Natural killer cell treated with Interleukin-12 subunit alpha and Interleukin-12 subunit beta and Interleukin-15 and Interleukin-18, amount 100 ng/mL, for 72 hours (primary cell): ENCODE measurements around the gene CHD6. TPM values are rescaled to one million over a fixed set of nuclear protein-coding genes. Genes with fewer than 3 reads are reported as not detected.

Source experiments
- ATAC-seq, 2 donors: fragments of 150-1000 bp; cut with Tn5 transposase in 1 of 2; sonication (Bioruptor Pico), chemical (Tn5 transposase) in 1 of 2; 2 replicates each; pipeline ENCODE4 v1.10.0; 2021
- DNase-seq: peaks from one replicate; pipeline ENCODE4 v3.0.0; 2022; ENCODE audit warnings: low spot score
- H3K27ac Mint-ChIP-seq, 2 donors: 1 replicate in 1 of 2; 2 replicates in 1 of 2; pipeline ENCODE4 v1.8.0; 2022; ENCODE audit warnings: mixed read lengths in 2 of 2, mild to moderate bottlenecking in 1 of 2, moderate library complexity in 1 of 2
- H3K27me3 Mint-ChIP-seq, 2 donors: 1 replicate in 1 of 2; 2 replicates in 1 of 2; pipeline ENCODE4 v1.8.0; 2022; ENCODE audit warnings: mixed read lengths in 2 of 2
- H3K36me3 Mint-ChIP-seq: one replicate; pipeline ENCODE4 v1.8.0; 2022; ENCODE audit warnings: mixed read lengths
- H3K4me1 Mint-ChIP-seq, 2 donors: 1 replicate in 1 of 2; 2 replicates in 1 of 2; pipeline ENCODE4 v1.8.0; 2022; ENCODE audit warnings: low read depth in 2 of 2, mixed read lengths in 2 of 2, mild to moderate bottlenecking in 1 of 2
- H3K4me3 Mint-ChIP-seq: one replicate; pipeline ENCODE4 v1.8.0; 2022; ENCODE audit warnings: mixed read lengths
- H3K9me3 Mint-ChIP-seq: 2 replicates; pipeline ENCODE4 v1.8.0; 2022; ENCODE audit warnings: mixed read lengths
- total RNA-seq, 2 donors: library from RNA; stranded (reverse); gene quantifications; one replicate each; pipeline ENCODE4 v1.2.3, GENCODE V29; 2022

CHD6 gene, protein sequence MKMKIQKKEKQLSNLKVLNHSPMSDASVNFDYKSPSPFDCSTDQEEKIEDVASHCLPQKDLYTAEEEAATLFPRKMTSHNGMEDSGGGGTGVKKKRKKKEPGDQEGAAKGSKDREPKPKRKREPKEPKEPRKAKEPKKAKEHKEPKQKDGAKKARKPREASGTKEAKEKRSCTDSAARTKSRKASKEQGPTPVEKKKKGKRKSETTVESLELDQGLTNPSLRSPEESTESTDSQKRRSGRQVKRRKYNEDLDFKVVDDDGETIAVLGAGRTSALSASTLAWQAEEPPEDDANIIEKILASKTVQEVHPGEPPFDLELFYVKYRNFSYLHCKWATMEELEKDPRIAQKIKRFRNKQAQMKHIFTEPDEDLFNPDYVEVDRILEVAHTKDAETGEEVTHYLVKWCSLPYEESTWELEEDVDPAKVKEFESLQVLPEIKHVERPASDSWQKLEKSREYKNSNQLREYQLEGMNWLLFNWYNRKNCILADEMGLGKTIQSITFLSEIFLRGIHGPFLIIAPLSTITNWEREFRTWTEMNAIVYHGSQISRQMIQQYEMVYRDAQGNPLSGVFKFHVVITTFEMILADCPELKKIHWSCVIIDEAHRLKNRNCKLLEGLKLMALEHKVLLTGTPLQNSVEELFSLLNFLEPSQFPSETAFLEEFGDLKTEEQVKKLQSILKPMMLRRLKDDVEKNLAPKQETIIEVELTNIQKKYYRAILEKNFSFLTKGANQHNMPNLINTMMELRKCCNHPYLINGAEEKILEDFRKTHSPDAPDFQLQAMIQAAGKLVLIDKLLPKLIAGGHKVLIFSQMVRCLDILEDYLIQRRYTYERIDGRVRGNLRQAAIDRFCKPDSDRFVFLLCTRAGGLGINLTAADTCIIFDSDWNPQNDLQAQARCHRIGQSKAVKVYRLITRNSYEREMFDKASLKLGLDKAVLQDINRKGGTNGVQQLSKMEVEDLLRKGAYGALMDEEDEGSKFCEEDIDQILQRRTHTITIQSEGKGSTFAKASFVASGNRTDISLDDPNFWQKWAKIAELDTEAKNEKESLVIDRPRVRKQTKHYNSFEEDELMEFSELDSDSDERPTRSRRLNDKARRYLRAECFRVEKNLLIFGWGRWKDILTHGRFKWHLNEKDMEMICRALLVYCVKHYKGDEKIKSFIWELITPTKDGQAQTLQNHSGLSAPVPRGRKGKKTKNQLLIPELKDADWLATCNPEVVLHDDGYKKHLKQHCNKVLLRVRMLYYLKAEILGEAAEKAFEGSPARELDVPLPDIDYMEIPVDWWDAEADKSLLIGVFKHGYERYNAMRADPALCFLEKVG (N-terminal part only)
- total RNA-seq: 10 to 100 TPM; 27.8 to 33.0 TPM

DNA sequence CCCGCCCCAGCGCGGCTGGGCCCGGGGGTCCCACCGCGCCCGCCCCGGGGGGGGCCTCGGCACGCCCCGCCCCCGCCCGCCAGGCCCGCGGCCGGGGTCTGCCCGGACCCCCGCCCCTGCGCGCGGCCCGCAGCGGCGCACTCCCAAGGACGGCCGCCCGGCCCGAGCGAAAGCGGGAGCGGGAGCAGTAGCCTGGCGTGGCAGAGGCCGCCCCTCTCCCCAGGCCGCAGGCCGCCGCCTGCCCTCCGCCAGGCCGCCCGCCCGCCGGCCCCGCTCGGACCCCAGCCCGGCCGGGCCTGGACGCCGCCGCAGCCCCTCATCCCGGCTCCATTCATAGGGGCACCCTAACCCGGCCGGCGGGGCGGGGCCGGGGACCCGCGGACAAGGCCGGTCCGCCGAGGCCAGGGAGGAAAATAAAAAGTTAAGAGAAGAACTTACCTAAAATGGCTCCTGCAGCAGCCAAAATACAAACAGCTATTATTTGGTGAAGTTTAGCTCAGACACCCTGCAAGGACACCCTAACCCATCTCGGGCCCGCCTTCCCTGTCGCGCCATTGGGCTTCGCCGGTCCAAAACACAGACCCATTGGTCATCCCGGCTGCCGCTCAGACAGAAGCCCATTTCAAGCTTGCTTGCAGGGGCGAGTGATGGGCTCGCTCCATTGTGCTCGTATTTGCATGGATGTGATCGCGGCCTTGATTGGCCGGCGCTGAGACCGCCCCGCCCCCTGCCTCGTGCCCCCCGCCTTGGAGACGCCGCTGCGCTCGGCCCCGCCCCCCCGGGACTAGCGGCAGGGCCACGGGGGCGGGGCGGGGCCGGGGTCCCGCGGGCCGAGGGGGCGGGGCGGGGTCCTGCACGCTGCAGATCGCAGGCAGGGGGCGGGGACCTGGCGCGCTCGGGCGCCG is at the start of gene CHD6:
CHD6 (minus strand) TSS at position 476 of the 905 bp plus-strand sequence. CDS start 67,040 bp downstream, outside the sequence.
- Mint-ChIP-seq H3K4me3 (peak within 1 kb of the TSS; percentile 89), H3K27ac (peak within 1 kb of the TSS; percentile 60 to 81), H3K36me3 (no peaks in the 10 kb centered on the region), H3K9me3 (no peaks in the 10 kb centered on the region), H3K4me1 (peaks cover 32 to 33% of the 10 kb centered on the region in 2 donors), H3K27me3 (peaks cover 0 to 2% of the 10 kb centered on the region in 2 donors)
- ATAC-seq: peak; percentile 99
- peak; percentile 99 for DNase-seq

DNA sequence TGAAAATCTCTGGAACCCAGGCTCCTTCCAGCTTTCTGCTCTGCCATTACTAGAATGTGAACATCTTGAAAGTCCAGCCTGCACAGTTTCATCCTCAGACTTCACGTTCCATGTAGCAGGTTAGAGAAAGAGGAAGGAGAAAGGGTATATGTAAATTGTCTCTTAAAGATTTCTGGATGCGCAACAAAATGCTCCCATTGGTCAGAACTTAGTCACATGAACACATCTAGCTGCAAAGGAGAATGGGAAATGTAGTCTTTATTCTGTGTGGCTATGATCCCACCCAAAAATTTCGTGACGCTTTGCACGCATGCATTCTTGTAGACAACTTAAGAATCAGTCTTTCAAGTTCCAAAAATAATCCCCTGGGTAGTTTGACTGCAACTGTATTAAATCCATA is 46.4 kb upstream of the CHD6 start:
- ATAC-seq: no peak
- H3K27me3 Mint-ChIP-seq: peaks cover 37 to 52% of the 10 kb centered on the region in 2 donors
- H3K4me1 Mint-ChIP-seq: no peaks in the 10 kb centered on the region
- no peak overlapping the region for H3K4me3 Mint-ChIP-seq
- H3K9me3 Mint-ChIP-seq: no peaks in the 10 kb centered on the region
- H3K36me3 Mint-ChIP-seq: no peaks in the 10 kb centered on the region
- no peak overlapping the region for H3K27ac Mint-ChIP-seq
- no peak for DNase-seq

DNA sequence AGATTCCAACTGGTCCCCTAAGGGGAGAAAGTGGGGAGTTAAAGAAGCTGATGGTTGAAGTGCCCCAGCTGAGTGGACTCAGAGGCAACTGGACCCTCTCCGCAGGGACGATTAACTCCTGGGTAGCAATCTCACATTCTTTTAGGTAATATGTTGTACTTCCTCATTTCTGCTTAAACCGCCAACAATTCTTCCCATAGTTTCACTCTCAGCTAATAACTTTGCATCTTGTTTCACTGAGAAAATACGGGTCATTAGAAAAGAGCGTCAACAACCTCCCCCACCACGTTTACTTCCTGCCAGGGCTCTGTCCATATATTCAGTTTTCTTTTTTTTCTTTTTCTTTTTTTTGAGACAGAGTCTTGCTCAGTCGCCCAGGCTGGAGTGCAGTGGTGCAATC is 39.5 kb upstream of the CHD6 start:
- Mint-ChIP-seq H3K27me3 (peaks cover 38 to 58% of the 10 kb centered on the region in 2 donors), H3K4me3 (no peak overlapping the region)
- ATAC-seq: no peak

DNA sequence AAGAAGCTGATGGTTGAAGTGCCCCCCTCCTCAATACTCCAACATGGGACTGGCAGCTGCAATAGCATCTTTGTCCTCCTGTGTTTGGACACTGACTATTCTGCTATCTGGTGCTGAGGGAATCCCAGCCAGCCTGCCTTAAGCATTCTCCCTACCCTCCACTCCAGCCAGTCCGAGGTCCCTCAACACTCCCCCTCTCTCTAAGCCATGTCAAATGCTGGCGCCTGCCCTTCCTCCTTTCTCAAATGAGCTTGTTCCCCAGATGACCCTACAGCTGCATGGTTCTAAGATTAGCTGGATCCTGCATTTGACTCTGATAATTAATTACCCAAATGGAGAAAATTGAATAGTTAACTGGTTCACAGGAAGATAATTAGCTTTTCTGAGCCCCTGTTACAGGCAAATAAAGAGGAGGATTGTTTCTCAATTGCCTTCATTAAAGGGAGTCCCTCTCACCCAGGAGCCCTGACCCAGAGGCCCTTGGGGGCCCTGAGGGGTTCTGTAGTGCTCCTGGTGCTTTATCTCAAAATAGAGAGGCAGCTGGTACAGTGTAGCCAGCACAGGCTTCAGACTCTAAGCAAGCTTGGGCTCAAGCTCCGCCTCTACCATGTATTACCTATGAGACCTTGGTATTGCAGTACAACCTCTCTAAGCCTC is 37.9 kb upstream of the CHD6 start:
- H3K27me3 Mint-ChIP-seq: peaks cover 40 to 50% of the 10 kb centered on the region in 2 donors
- peaks cover 0 to 6% of the 10 kb centered on the region in 2 donors for H3K4me1 Mint-ChIP-seq
- H3K9me3 Mint-ChIP-seq: no peaks in the 10 kb centered on the region
- no peaks in the 10 kb centered on the region for H3K36me3 Mint-ChIP-seq
- DNase-seq: no peak
- H3K4me3 Mint-ChIP-seq: no peak overlapping the region
- H3K27ac Mint-ChIP-seq: no peak overlapping the region
- no peak for ATAC-seq

More for the DNA sequence above, 39.5 kb upstream of the CHD6 start:
- no peak for DNase-seq
- Mint-ChIP-seq H3K9me3 (no peaks in the 10 kb centered on the region), H3K27ac (no peak overlapping the region), H3K36me3 (no peaks in the 10 kb centered on the region), H3K4me1 (peaks cover 0 to 6% of the 10 kb centered on the region in 2 donors)

DNA sequence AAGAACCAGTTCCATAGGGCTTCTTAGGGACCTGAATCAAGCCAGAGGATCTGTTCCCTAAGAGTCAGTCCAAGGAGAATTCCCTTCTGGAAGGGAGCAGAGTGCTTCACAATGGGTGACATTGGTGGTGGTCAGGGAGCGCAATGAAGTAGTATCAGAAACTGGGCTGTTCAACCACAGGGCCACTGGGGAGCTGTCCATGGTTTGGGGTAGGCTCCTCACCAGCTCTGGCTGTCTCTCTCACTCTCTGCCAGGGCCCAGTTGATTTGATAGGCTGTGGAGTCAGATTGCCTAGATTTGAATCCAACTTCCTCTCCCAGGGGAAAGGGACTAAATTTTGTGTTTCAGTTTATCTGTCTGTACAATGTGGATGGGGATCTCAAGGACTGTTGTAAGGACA is 36.7 kb upstream of the CHD6 start:
- no peak for DNase-seq
- no peak overlapping the region for H3K27ac Mint-ChIP-seq
- H3K9me3 Mint-ChIP-seq: no peaks in the 10 kb centered on the region
- no peaks in the 10 kb centered on the region for H3K36me3 Mint-ChIP-seq
- H3K27me3 Mint-ChIP-seq: peaks cover 29 to 45% of the 10 kb centered on the region in 2 donors
- peaks cover 0 to 6% of the 10 kb centered on the region in 2 donors for H3K4me1 Mint-ChIP-seq
- H3K4me3 Mint-ChIP-seq: no peak overlapping the region
- ATAC-seq: peak in 1 of 2 donors; percentile 31

DNA sequence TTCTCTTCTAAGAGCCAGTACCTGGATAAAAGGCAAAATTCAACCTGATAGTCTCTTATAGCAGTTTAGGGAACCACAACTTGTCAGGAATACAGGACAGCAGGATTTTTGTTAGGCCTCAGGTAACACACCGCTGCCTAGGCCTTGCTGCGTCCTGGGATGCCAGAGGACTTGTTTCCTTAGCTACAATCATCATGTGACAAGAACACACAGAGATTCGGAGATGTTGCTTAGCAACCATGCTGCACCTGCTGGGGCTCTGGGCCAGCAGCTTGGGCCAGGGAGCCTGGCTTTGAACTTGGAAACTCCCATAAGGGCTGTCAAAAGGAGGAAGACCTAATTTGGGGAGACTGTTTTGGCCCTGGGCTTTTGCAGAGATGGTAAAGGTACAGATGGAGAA is 36.1 kb upstream of the CHD6 start:
- Mint-ChIP-seq H3K27ac (no peak overlapping the region), H3K27me3 (peaks cover 26 to 45% of the 10 kb centered on the region in 2 donors), H3K4me1 (peaks cover 0 to 6% of the 10 kb centered on the region in 2 donors), H3K9me3 (no peaks in the 10 kb centered on the region), H3K4me3 (no peak overlapping the region), H3K36me3 (no peaks in the 10 kb centered on the region)
- ATAC-seq (no peak), DNase-seq (no peak)

DNA sequence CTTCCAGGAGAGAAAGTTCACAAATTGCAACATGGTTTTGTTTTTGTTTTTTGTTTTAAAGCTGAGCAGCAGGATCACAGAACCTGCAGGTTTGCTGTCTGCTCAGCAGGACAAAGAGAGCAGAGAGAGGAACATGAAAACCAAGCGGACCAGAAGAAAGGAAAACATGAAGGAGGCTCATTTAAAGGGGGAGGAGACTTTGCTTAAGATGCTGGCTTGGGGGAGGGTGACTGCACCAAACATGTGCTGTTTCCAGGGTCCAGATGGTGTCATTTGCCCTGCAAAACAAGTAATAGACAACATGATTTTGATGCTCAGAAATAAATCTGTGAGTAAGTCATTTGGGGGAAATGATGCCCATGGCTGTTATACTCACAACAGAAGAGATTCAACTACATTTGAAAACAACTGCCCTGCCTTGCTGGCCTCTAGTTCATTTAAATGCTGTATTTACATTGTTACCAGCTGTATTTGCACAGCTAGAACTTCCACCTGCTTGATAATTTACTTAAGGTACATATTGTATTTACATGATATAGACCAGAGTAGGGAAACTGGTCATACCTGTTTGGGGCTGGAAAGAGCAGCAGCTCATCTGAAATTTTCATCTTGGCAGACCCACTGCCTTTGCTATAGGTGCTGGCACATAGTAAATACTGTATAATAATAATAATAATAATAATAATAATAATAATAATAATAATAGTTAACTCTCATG is 32.2 kb upstream of the CHD6 start:
- H3K36me3 Mint-ChIP-seq: no peaks in the 10 kb centered on the region
- H3K27ac Mint-ChIP-seq: no peak overlapping the region
- H3K27me3 Mint-ChIP-seq: peaks cover 30 to 43% of the 10 kb centered on the region in 2 donors
- ATAC-seq: no peak
- H3K4me3 Mint-ChIP-seq: no peak overlapping the region
- no peak for DNase-seq
- no peaks in the 10 kb centered on the region for H3K9me3 Mint-ChIP-seq
- H3K4me1 Mint-ChIP-seq: no peaks in the 10 kb centered on the region

DNA sequence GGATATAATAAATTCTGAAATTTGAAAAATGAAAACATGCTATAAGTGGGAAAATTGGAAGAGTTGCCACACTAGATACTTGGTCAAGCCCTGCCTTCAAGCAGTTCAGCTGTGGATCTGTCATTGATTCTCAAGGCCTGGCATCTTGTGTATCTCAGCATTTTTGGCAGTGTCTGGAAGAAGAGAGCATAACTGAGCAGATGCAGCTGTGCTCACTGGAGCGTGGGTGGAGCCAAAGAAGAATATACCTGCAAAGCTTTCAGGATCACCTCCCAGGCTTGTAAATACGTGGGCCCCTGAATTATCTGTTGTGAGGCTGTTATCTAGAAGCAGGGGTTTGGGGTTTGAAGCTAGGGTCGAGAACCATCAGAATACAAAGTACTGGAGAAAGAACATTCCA is 31.3 kb upstream of the CHD6 start:
- no peak for ATAC-seq
- no peaks in the 10 kb centered on the region for H3K36me3 Mint-ChIP-seq
- H3K27me3 Mint-ChIP-seq: peaks cover 33 to 51% of the 10 kb centered on the region in 2 donors
- no peaks in the 10 kb centered on the region for H3K9me3 Mint-ChIP-seq
- no peak for DNase-seq
- no peak overlapping the region for H3K27ac Mint-ChIP-seq
- no peaks in the 10 kb centered on the region for H3K4me1 Mint-ChIP-seq
- no peak overlapping the region for H3K4me3 Mint-ChIP-seq

DNA sequence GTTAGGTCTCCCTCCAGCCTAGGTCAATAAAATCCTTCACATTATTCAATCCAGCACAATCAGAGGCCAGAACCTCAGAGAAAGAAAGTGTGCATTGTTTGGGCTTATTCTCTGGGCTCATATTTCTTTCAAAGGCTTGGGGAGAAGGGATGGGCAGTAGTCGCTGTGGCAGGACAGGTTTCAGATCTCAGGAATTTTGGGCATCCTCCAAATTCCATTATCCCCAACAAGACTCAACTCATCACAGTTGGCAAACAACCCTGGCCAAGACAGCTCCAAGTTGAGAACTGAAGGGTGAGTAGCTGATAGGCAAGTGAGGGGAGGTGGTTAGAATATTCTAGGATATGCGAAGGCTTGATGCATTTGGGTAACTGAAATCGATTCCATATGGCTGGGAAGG is 27.2 kb upstream of the CHD6 start:
- no peak overlapping the region for H3K4me3 Mint-ChIP-seq
- H3K27me3 Mint-ChIP-seq: peaks cover 27 to 65% of the 10 kb centered on the region in 2 donors
- H3K27ac Mint-ChIP-seq: no peak overlapping the region
- no peaks in the 10 kb centered on the region for H3K36me3 Mint-ChIP-seq
- DNase-seq (no peak), ATAC-seq (no peak)
- H3K9me3 Mint-ChIP-seq: no peaks in the 10 kb centered on the region
- H3K4me1 Mint-ChIP-seq: no peaks in the 10 kb centered on the region

DNA sequence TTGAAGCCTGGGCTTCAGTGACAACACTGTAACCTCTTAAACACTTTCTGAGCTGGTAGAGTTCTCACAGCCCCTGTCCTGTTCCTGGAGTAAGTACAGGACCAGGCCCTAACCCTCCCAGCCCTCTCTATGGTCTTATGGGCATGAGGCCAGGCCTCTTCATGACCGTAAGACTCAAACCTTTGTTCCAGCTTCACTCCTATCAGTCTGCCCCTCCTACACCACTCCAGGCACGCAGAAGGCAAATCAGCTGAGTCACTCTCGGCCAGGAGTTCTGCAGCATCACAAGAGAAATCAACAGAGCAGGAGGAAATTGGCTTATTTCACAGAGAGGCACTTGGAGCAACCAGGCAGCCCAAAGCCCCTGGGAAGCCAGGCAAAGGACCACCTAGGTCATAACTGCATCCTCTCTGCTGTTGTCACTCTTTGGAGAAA is 25.3 kb upstream of the CHD6 start:
- Mint-ChIP-seq H3K27ac (no peak overlapping the region), H3K4me3 (no peak overlapping the region), H3K4me1 (no peaks in the 10 kb centered on the region), H3K9me3 (no peaks in the 10 kb centered on the region), H3K36me3 (no peaks in the 10 kb centered on the region), H3K27me3 (peaks cover 31 to 66% of the 10 kb centered on the region in 2 donors)
- peak in 1 of 2 donors; percentile 43 for ATAC-seq
- no peak for DNase-seq

DNA sequence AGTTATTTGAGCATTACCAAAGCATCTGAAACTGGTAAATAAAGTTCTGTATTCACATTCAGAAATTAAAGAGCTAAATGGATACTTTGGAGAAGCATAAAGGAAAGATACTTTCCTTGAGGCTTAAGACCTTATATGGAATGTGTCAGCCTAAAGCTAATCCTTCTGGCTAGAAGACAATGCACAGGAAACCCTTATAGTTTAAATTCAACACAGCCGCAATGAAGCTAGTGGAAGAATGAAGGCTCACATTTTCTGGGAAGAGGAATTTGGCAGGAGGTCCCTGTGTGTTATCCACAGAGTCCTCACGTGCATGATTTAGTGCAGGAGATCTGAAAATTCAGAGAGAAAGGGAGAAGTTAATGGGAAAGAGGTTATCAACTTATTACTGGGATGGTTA is 21.5 kb upstream of the CHD6 start:
- peaks cover 14 to 41% of the 10 kb centered on the region in 2 donors for H3K27me3 Mint-ChIP-seq
- ATAC-seq (no peak), DNase-seq (no peak)
- no peaks in the 10 kb centered on the region for H3K9me3 Mint-ChIP-seq
- no peak overlapping the region for H3K27ac Mint-ChIP-seq
- no peaks in the 10 kb centered on the region for H3K4me1 Mint-ChIP-seq
- no peaks in the 10 kb centered on the region for H3K36me3 Mint-ChIP-seq
- no peak overlapping the region for H3K4me3 Mint-ChIP-seq

DNA sequence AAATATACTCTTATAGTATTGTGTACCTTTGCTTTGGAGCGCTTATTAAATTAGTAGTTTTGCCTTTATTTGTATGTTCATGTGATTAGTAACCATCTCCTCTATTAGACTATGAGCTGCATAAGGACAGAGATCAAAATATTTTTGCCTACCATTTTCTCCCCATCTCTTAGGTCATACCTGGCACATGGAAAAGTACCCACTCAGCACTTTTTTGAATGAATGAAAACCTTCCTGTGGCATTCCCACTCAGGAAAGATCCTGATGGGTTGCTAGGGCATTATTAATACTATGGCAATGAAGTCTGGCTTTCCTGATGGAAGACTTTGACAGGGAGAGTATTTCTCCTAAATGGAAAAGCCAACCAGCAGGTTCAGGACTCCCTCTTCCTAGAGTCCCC is 20.3 kb upstream of the CHD6 start:
- DNase-seq: no peak

More for the DNA sequence above, 20.3 kb upstream of the CHD6 start:
- Mint-ChIP-seq H3K27ac (no peak overlapping the region), H3K9me3 (no peaks in the 10 kb centered on the region), H3K27me3 (peaks cover 10 to 33% of the 10 kb centered on the region in 2 donors), H3K4me3 (no peak overlapping the region), H3K36me3 (no peaks in the 10 kb centered on the region), H3K4me1 (no peaks in the 10 kb centered on the region)
- no peak for ATAC-seq
